WTC11 (cell line): ENCODE data around the gene RPL10. TPM values are rescaled to one million over a fixed set of nuclear protein-coding genes. Genes with fewer than 3 reads are reported as not detected.
"Not testable (repeated sequence)": the region's sequence is repeated elsewhere in the genome, so short reads cannot be mapped to it uniquely, and the experiment has no call there.

ENCODE experiments used
- ATAC-seq: fragments of 200-7000 bp; cut with Tn5 transposase; 2 replicates; pipeline ENCODE4 v1.10.0; 2021; ENCODE audit warnings: mild to moderate bottlenecking, moderate library complexity
- CTCF ChIA-PET: fragments of 300-600 bp; sonication (Branson Sonifier 250); formaldehyde crosslinking; loops from one replicate; lab custom pipeline; 2021; ENCODE audit warnings: antibody characterized with exemption; lab: Charles Lee
- POLR2A ChIA-PET: fragments of 350-600 bp; sonication (Branson Sonifier 250); formaldehyde crosslinking; loops from one replicate; lab custom pipeline; 2021; ENCODE audit warnings: antibody characterized with exemption; lab: Charles Lee
- DNase-seq: peaks from one replicate; pipeline ENCODE4 v3.0.0; 2021; ENCODE audit warnings: low spot score
- H3K27ac Mint-ChIP-seq: 2 replicates; pipeline ENCODE4 v1.8.0; 2021; ENCODE audit warnings: mixed read lengths
- H3K27me3 Mint-ChIP-seq: 2 replicates; pipeline ENCODE4 v1.8.0; 2021; ENCODE audit warnings: low read depth, mild to moderate bottlenecking, moderate library complexity, mixed read lengths
- H3K36me3 Mint-ChIP-seq: 2 replicates; pipeline ENCODE4 v1.8.0; 2021; ENCODE audit warnings: mixed read lengths
- H3K4me1 Mint-ChIP-seq: 2 replicates; pipeline ENCODE4 v1.8.0; 2022; ENCODE audit warnings: mixed read lengths
- H3K4me3 Mint-ChIP-seq: 2 replicates; pipeline ENCODE4 v1.8.0; 2021; ENCODE audit warnings: mild to moderate bottlenecking, moderate library complexity, mixed read lengths
- H3K9me3 Mint-ChIP-seq: 2 replicates; pipeline ENCODE4 v1.8.0; 2021; ENCODE audit warnings: mixed read lengths
- ATF2 ChIP-seq: sonication (generic); formaldehyde crosslinking; IDR thresholded peaks from 2 replicates; pipeline ENCODE4 v1.8.1; 2022; ENCODE audit warnings: low read depth, missing genetic modification reagents, borderline replicate concordance
- ELF4 ChIP-seq: sonication (generic); formaldehyde crosslinking; IDR thresholded peaks from 2 replicates; pipeline ENCODE4 v1.8.1; 2022; ENCODE audit warnings: low read depth, mild to moderate bottlenecking, moderate library complexity, missing genetic modification reagents
- FOXK1 ChIP-seq: sonication (generic); formaldehyde crosslinking; IDR thresholded peaks from 2 replicates; pipeline ENCODE4 v1.8.0; 2022; ENCODE audit warnings: mild to moderate bottlenecking, moderate library complexity, missing genetic modification reagents
- GRHL2 ChIP-seq: fragments of 250-450 bp; sonication (Bioruptor Pico); IDR thresholded peaks from 2 replicates; pipeline ENCODE4 v1.8.0; 2022; ENCODE audit warnings: mild to moderate bottlenecking, moderate library complexity; ENCODE audit not compliant: insufficient replicate concordance, severe bottlenecking
- GTF2I ChIP-seq: fragments of 250-450 bp; sonication (Bioruptor Pico); conservative IDR thresholded peaks from 2 replicates; pipeline ENCODE4 v1.4.0; 2021; ENCODE audit warnings: mild to moderate bottlenecking
- KAT7 ChIP-seq: sonication (generic); formaldehyde crosslinking; IDR thresholded peaks from 2 replicates; pipeline ENCODE4 v1.8.1; 2023; ENCODE audit warnings: missing genetic modification reagents, mild to moderate bottlenecking, borderline replicate concordance
- NFATC4 ChIP-seq: fragments of 250-450 bp; sonication (Bioruptor Pico); IDR thresholded peaks from 2 replicates; pipeline ENCODE4 v1.9.0; 2021; ENCODE audit warnings: mild to moderate bottlenecking
- NR2C2 ChIP-seq: sonication (generic); formaldehyde crosslinking; IDR thresholded peaks from 2 replicates; pipeline ENCODE4 v1.8.0; 2022; ENCODE audit warnings: mild to moderate bottlenecking, missing genetic modification reagents
- RELA ChIP-seq: sonication (generic); formaldehyde crosslinking; IDR thresholded peaks from 2 replicates; pipeline ENCODE4 v1.8.1; 2022; ENCODE audit warnings: missing genetic modification reagents, mild to moderate bottlenecking, borderline replicate concordance
- SP1 ChIP-seq: sonication (generic); formaldehyde crosslinking; conservative IDR thresholded peaks from 2 replicates; pipeline ENCODE4 v1.8.1; 2022; ENCODE audit warnings: missing genetic modification reagents
- TP53 ChIP-seq: sonication (generic); formaldehyde crosslinking; IDR thresholded peaks from 2 replicates; pipeline ENCODE4 v1.8.1; 2023; ENCODE audit warnings: mild to moderate bottlenecking, missing genetic modification reagents
- USF2 ChIP-seq: sonication (generic); formaldehyde crosslinking; IDR thresholded peaks from 2 replicates; pipeline ENCODE4 v1.8.1; 2023; ENCODE audit warnings: mild to moderate bottlenecking, missing genetic modification reagents, moderate library complexity
- ZNF232 ChIP-seq: sonication (generic); formaldehyde crosslinking; IDR thresholded peaks from 2 replicates; pipeline ENCODE4 v1.8.0; 2022; ENCODE audit warnings: mild to moderate bottlenecking, missing genetic modification reagents
- ZNF423 ChIP-seq: fragments of 250-450 bp; sonication (Bioruptor Pico); IDR thresholded peaks from 2 replicates; pipeline ENCODE4 v2.1.2; 2022; ENCODE audit warnings: mild to moderate bottlenecking, moderate library complexity
- ZSCAN18 ChIP-seq: fragments of 250-450 bp; sonication (Bioruptor Pico); IDR thresholded peaks from 2 replicates; pipeline ENCODE4 v2.1.2; 2022; ENCODE audit warnings: mild to moderate bottlenecking, moderate library complexity
- total RNA-seq: library from RNA; stranded (reverse); gene quantifications from 3 replicates; pipeline ENCODE4 v1.2.3, GENCODE V29; 2021
- TF ChIP-seq, protein P1 (sequence below): sonication (generic); formaldehyde crosslinking; IDR thresholded peaks from 2 replicates; pipeline ENCODE4 v1.8.0; 2023; ENCODE audit warnings: missing genetic modification reagents
- TF ChIP-seq, protein P2 (sequence below): sonication (generic); formaldehyde crosslinking; conservative IDR thresholded peaks from 2 replicates; pipeline ENCODE4 v1.8.1; 2022; ENCODE audit warnings: mild to moderate bottlenecking, missing genetic modification reagents
- TF ChIP-seq, protein P3 (sequence below): fragments of 250-450 bp; sonication (Bioruptor Pico); IDR thresholded peaks from 2 replicates; pipeline ENCODE4 v1.9.0; 2021; ENCODE audit warnings: mild to moderate bottlenecking, borderline replicate concordance
- TF ChIP-seq, protein P4 (sequence below): sonication (generic); formaldehyde crosslinking; IDR thresholded peaks from 2 replicates; pipeline ENCODE4 v1.8.1; 2022; ENCODE audit warnings: mild to moderate bottlenecking, moderate library complexity, missing genetic modification reagents

Gene RPL10
- total RNA-seq, 1 experiment from 2014 or later = 2,241 TPM

DNA sequence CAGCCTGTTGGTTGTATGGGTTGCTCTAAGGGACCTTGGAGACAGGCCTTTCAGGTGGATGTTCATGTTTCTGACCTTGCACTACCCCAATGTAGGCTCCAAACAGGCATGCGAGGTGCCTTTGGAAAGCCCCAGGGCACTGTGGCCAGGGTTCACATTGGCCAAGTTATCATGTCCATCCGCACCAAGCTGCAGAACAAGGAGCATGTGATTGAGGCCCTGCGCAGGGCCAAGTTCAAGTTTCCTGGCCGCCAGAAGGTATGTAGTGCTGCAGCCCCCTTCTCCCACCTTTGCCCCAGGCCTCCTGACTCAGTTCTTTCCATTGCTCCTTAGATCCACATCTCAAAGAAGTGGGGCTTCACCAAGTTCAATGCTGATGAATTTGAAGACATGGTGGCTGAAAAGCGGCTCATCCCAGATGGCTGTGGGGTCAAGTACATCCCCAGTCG is 2.2 kb downstream of the RPL10 start:
- Mint-ChIP-seq H3K4me3 (peak overlapping the region; percentile 97; the same call in 1 of the 2 replicates), H3K4me1 (peaks cover 16% of the 10 kb centered on the region), H3K36me3 (peaks cover 25% of the 10 kb centered on the region)
- ChIA-PET POLR2A (interaction anchor here (1.5 kb wide), 1 partner anchor 27 kb away, joined by 3 read pairs; no protein-coding TSS in a partner anchor), CTCF (interaction anchor here (1.5 to 2.8 kb wide), 2 partner anchors 27 to 127 kb away, joined by 3 to 7 read pairs; no protein-coding TSS in a partner anchor)
- H3K27ac Mint-ChIP-seq, H3K27me3 Mint-ChIP-seq, DNase-seq, ATAC-seq, H3K9me3 Mint-ChIP-seq: not testable (repeated sequence)
- peak; percentile 40; the same call in 1 of the 2 replicates for TF ChIP-seq NFATC4 (CRISPR knock-in tag)

GRCh38 chrX:154401045-154401799 is 3.0 kb downstream of the RPL10 start:
- DNase-seq (no peak), ATAC-seq (peak; percentile 31)
- peaks cover 16% of the 10 kb centered on the region for H3K4me1 Mint-ChIP-seq
- no peaks in the 10 kb centered on the region for H3K9me3 Mint-ChIP-seq
- H3K4me3 Mint-ChIP-seq = peak overlapping the region; percentile 34; the same call in 1 of the 2 replicates
- H3K27me3 Mint-ChIP-seq = no peaks in the 10 kb centered on the region
- H3K36me3 Mint-ChIP-seq = peaks cover 25% of the 10 kb centered on the region
- H3K27ac Mint-ChIP-seq = peak overlapping the region; percentile 36; the same call in 1 of the 2 replicates
- POLR2A ChIA-PET = interaction anchor here (1.5 kb wide), 1 partner anchor 28 kb away, joined by 3 read pairs; no protein-coding TSS in a partner anchor
- CTCF ChIA-PET = interaction anchor here (1.5 kb wide), 1 partner anchor 28 kb away, joined by 3 read pairs; no protein-coding TSS in a partner anchor
- TF ChIP-seq, protein P1, sequence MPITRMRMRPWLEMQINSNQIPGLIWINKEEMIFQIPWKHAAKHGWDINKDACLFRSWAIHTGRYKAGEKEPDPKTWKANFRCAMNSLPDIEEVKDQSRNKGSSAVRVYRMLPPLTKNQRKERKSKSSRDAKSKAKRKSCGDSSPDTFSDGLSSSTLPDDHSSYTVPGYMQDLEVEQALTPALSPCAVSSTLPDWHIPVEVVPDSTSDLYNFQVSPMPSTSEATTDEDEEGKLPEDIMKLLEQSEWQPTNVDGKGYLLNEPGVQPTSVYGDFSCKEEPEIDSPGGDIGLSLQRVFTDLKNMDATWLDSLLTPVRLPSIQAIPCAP (CRISPR knock-in tag) = no peak
- TF ChIP-seq ZNF423 (no peak), TP53 (CRISPR knock-in tag) (no peak), ZSCAN18 (no peak), GTF2I (CRISPR knock-in tag) (no peak), SP1 (CRISPR knock-in tag) (no peak), GRHL2 (CRISPR knock-in tag) (no peak), ATF2 (CRISPR knock-in tag) (0 out of 2 replicates have a peak, but pooled peaks have one; percentile 37), FOXK1 (CRISPR knock-in tag) (no peak), ELF4 (CRISPR knock-in tag) (no peak), RELA (no peak), NR2C2 (no peak), ZNF232 (CRISPR knock-in tag) (0 out of 2 replicates have a peak, but pooled peaks have one; percentile 36), USF2 (no peak), KAT7 (CRISPR knock-in tag) (no peak)
- TF ChIP-seq, protein P2, sequence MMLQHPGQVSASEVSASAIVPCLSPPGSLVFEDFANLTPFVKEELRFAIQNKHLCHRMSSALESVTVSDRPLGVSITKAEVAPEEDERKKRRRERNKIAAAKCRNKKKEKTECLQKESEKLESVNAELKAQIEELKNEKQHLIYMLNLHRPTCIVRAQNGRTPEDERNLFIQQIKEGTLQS (CRISPR knock-in tag) = 0 out of 2 replicates have a peak, but pooled peaks have one; percentile 40
- TF ChIP-seq, protein P3, sequence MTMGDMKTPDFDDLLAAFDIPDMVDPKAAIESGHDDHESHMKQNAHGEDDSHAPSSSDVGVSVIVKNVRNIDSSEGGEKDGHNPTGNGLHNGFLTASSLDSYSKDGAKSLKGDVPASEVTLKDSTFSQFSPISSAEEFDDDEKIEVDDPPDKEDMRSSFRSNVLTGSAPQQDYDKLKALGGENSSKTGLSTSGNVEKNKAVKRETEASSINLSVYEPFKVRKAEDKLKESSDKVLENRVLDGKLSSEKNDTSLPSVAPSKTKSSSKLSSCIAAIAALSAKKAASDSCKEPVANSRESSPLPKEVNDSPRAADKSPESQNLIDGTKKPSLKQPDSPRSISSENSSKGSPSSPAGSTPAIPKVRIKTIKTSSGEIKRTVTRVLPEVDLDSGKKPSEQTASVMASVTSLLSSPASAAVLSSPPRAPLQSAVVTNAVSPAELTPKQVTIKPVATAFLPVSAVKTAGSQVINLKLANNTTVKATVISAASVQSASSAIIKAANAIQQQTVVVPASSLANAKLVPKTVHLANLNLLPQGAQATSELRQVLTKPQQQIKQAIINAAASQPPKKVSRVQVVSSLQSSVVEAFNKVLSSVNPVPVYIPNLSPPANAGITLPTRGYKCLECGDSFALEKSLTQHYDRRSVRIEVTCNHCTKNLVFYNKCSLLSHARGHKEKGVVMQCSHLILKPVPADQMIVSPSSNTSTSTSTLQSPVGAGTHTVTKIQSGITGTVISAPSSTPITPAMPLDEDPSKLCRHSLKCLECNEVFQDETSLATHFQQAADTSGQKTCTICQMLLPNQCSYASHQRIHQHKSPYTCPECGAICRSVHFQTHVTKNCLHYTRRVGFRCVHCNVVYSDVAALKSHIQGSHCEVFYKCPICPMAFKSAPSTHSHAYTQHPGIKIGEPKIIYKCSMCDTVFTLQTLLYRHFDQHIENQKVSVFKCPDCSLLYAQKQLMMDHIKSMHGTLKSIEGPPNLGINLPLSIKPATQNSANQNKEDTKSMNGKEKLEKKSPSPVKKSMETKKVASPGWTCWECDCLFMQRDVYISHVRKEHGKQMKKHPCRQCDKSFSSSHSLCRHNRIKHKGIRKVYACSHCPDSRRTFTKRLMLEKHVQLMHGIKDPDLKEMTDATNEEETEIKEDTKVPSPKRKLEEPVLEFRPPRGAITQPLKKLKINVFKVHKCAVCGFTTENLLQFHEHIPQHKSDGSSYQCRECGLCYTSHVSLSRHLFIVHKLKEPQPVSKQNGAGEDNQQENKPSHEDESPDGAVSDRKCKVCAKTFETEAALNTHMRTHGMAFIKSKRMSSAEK (CRISPR knock-in tag) = peak; percentile 91
- TF ChIP-seq, protein P4, sequence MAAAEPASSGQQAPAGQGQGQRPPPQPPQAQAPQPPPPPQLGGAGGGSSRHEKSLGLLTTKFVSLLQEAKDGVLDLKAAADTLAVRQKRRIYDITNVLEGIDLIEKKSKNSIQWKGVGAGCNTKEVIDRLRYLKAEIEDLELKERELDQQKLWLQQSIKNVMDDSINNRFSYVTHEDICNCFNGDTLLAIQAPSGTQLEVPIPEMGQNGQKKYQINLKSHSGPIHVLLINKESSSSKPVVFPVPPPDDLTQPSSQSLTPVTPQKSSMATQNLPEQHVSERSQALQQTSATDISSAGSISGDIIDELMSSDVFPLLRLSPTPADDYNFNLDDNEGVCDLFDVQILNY (CRISPR knock-in tag) = no peak
